T-helper 1 cell treated with Interleukin-12 subunit alpha and Interleukin-12 subunit beta and Interleukin-4 antibody, amounts not matched to agents 30 ng/mL and 1 ng/mL, for 36 hours (primary cell): ENCODE data around the gene FAM168A. TPM values are rescaled to one million over a fixed set of nuclear protein-coding genes. Genes with fewer than 3 reads are reported as not detected.

Source experiments
- intact Hi-C: fragments of 100-400 bp; cut with micrococcal nuclease; formaldehyde crosslinking; loops from one replicate; pipeline ENCODE4 v1.15.1; 2024
- total RNA-seq: library from RNA; stranded (reverse); gene quantifications from 2 replicates; pipeline ENCODE4 v1.2.3, GENCODE V29; 2022

The FAM168A gene
- total RNA-seq, 1 donor from 2014 or later = 29.4 TPM

GRCh38 chr11:73356979-73357860 is 240.7 kb downstream of the FAM168A start:
- intact Hi-C loops = no loop called here

DNA sequence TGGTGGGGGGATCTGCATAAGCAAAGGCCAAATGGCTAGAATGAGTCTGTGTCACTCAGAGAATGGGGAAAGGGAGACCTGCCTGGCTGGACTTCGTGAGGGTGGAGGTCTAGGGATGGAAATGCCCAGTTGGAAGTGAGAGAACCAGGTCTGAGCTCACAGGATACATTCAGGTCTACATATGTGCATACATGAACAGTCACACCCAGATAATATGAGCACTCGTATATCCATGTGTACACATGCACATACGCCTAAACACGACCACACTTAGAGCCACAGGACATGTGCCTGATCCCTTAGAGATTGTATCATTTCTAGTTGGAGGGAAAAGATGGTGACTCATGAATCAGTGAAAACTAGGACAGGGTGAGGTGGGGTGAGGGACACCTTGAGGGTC is 242.8 kb downstream of the FAM168A start:
- intact Hi-C loops = no loop called here

GRCh38 chr11:73353422-73353821 is 244.5 kb downstream of the FAM168A start:
- intact Hi-C loops = no loop called here

DNA sequence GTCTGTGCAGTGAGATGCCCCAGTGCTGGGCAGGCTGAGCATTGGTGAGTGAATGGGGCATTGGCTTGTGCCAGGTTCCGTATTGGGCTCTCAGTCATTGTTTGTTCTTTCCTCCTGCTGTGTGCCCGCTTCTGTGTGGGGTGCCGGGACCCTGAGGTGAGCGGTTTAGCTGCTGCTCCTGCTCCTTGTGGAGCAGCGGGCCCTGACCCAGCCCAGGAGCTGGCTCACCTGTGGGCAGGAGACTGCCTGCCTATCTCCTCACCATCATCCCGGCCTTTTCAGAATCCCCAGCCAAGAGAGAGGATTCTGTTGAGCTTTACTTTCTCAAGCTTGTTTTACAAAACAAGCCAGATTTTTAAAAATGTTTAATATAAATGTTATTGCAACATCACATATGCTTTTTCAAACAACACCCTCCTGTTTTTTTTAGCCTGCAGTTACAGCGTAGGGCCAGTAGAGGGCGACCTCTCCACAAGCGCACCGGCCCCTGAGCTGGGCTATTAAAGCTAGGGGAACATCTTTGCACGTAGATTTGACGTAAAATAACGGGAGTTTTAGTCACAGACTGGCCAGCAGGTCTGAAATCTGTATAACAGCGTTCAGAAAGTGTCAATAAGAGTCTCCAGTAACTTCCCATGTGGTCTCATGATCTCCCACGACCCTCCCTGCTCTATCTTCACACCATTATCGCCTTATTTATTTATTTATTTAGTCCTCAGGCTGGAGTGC is 246.8 kb downstream of the FAM168A start:
- intact Hi-C loops = loop anchor here (1.0 kb wide), 6 partner anchors 25 to 580 kb away; partner anchors contain the start of genes FAM168A and RELT

Other genes with a start within 250 kb of the FAM168A start
- gene RELT, start 221.7 kb downstream of the FAM168A start, total RNA-seq = 29.7 and 29.8 TPM in 2 replicates
- 3.8 and 4.7 TPM in 2 replicates for gene PLEKHB1, start 48.5 kb upstream of the FAM168A start, total RNA-seq
- gene RAB6A, start 163.0 kb upstream of the FAM168A start, total RNA-seq = 96.5 and 97.4 TPM in 2 replicates
- 50.4 and 51.8 TPM in 2 replicates for gene MRPL48, start 189.8 kb upstream of the FAM168A start, total RNA-seq